ENCODE measurements around the gene JPH4. TPM values are rescaled to one million over a fixed set of nuclear protein-coding genes. Genes with fewer than 3 reads are reported as not detected.

JPH4 gene
- total and polyA plus RNA-seq, 2 donors (not counting 1 experiment from before 2014, with no cell fraction given), result not detected

GRCh38 chr14:23522643-23523198, 55.9 kb downstream of the JPH4 start:
- WGBS (ENCODE audit: insufficient coverage), result 94% methylated on average over 3 of the region's 9 CpGs
- Histone ChIP-seq H3K9ac (ENCODE audit: low read length) (no peak overlapping the region), H2AFZ (ENCODE audit: insufficient read depth, low read depth, low read length, poor library complexity, severe bottlenecking) (no peak overlapping the region), H3K27me3 (replicated peaks in 1 of 4; ENCODE audit: control extremely low read depth in 1 of 4, control insufficient read depth in 3 of 4, insufficient read depth in 4 of 4, low read length in 3 of 4) (no peaks in the 10 kb centered on the region), H3K36me3 (replicated peaks in 1 of 2; ENCODE audit: control extremely low read depth in 1 of 2, control insufficient read depth in 1 of 2, extremely low read depth in 1 of 2, insufficient read depth in 2 of 2, low read length in 1 of 2) (no peaks in the 10 kb centered on the region), H3K4me3 (ENCODE audit: control extremely low read depth in 1 of 5, extremely low read depth in 1 of 5, insufficient read depth in 1 of 5, low read depth in 2 of 5, low read length in 4 of 5) (no peak overlapping the region), H3K4me2 (replicated peaks; ENCODE audit: low read depth, low read length, poor library complexity, severe bottlenecking) (no peak overlapping the region), H3K4me1 (ENCODE audit: control insufficient read depth in 2 of 2, insufficient read depth in 2 of 2, low read length in 2 of 2) (no peaks in the 10 kb centered on the region), H3K9me3 (ENCODE audit: control extremely low read depth in 1 of 3, control insufficient read depth in 2 of 3, insufficient read depth in 1 of 3, low read length in 2 of 3) (no peaks in the 10 kb centered on the region), H4K20me1 (ENCODE audit: control insufficient read depth, insufficient read depth, low read length, poor library complexity, severe bottlenecking) (no peaks in the 10 kb centered on the region), H3K27ac (ENCODE audit: low read length in 2 of 2) (no peak overlapping the region), H3K79me2 (ENCODE audit: control insufficient read depth, insufficient read depth, low read length) (no peaks in the 10 kb centered on the region)
- H3K27me3 Mint-ChIP-seq, result no peaks in the 10 kb centered on the region
- H3K9me3 Mint-ChIP-seq (ENCODE audit: insufficient read depth), result no peaks in the 10 kb centered on the region
- H3K4me1 Mint-ChIP-seq, result no peaks in the 10 kb centered on the region
- no peak overlapping the region for H3K27ac Mint-ChIP-seq
- TF ChIP-seq EZH2 (IDR thresholded peaks at IDR 0.05; ENCODE audit: borderline replicate concordance, insufficient read depth, low read depth, low read length, poor library complexity, severe bottlenecking), result no peak
- TF ChIP-seq, protein P1, sequence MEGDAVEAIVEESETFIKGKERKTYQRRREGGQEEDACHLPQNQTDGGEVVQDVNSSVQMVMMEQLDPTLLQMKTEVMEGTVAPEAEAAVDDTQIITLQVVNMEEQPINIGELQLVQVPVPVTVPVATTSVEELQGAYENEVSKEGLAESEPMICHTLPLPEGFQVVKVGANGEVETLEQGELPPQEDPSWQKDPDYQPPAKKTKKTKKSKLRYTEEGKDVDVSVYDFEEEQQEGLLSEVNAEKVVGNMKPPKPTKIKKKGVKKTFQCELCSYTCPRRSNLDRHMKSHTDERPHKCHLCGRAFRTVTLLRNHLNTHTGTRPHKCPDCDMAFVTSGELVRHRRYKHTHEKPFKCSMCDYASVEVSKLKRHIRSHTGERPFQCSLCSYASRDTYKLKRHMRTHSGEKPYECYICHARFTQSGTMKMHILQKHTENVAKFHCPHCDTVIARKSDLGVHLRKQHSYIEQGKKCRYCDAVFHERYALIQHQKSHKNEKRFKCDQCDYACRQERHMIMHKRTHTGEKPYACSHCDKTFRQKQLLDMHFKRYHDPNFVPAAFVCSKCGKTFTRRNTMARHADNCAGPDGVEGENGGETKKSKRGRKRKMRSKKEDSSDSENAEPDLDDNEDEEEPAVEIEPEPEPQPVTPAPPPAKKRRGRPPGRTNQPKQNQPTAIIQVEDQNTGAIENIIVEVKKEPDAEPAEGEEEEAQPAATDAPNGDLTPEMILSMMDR (IDR thresholded peaks at IDR 0.05), result no peak
- CTCF ChIA-PET, result interaction anchor here (1.1 kb wide), 1 partner anchor 8 kb away, joined by 3 read pairs; no protein-coding TSS in a partner anchor
- intact Hi-C loops (cut with micrococcal nuclease), result no loop called here
- POLR2A ChIA-PET, result no interaction called here
- H3K4me3 Mint-ChIP-seq, result no peak overlapping the region
- ATAC-seq (ENCODE audit: low read depth) (no peak), DNase-seq (no peak)

- Mint-ChIP-seq H3K27me3 (no peaks in the 10 kb centered on the region), H3K4me1 (no peaks in the 10 kb centered on the region), H3K27ac (no peak overlapping the region), H3K4me3 (no peak overlapping the region), H3K9me3 (ENCODE audit: insufficient read depth) (no peaks in the 10 kb centered on the region)
- Histone ChIP-seq H3K9me3 (ENCODE audit: control extremely low read depth in 1 of 3, control insufficient read depth in 2 of 3, insufficient read depth in 1 of 3, low read length in 2 of 3) (no peaks in the 10 kb centered on the region), H3K4me2 (replicated peaks; ENCODE audit: low read depth, low read length, poor library complexity, severe bottlenecking) (no peak overlapping the region), H4K20me1 (ENCODE audit: control insufficient read depth, insufficient read depth, low read length, poor library complexity, severe bottlenecking) (no peaks in the 10 kb centered on the region), H2AFZ (ENCODE audit: insufficient read depth, low read depth, low read length, poor library complexity, severe bottlenecking) (no peak overlapping the region), H3K9ac (ENCODE audit: low read length) (no peak overlapping the region), H3K4me1 (ENCODE audit: control insufficient read depth in 2 of 2, insufficient read depth in 2 of 2, low read length in 2 of 2) (no peaks in the 10 kb centered on the region), H3K79me2 (ENCODE audit: control insufficient read depth, insufficient read depth, low read length) (no peaks in the 10 kb centered on the region), H3K27me3 (replicated peaks in 1 of 4; ENCODE audit: control extremely low read depth in 1 of 4, control insufficient read depth in 3 of 4, insufficient read depth in 4 of 4, low read length in 3 of 4) (no peaks in the 10 kb centered on the region), H3K27ac (ENCODE audit: low read length in 2 of 2) (no peak overlapping the region), H3K4me3 (ENCODE audit: control extremely low read depth in 1 of 5, extremely low read depth in 1 of 5, insufficient read depth in 1 of 5, low read depth in 2 of 5, low read length in 4 of 5) (no peak overlapping the region), H3K36me3 (replicated peaks in 1 of 2; ENCODE audit: control extremely low read depth in 1 of 2, control insufficient read depth in 1 of 2, extremely low read depth in 1 of 2, insufficient read depth in 2 of 2, low read length in 1 of 2) (no peaks in the 10 kb centered on the region)
- no peak for ATAC-seq (ENCODE audit: low read depth)
- no peak for DNase-seq
- ChIA-PET POLR2A (no interaction called here), CTCF (interaction anchor here (1.1 kb wide), 1 partner anchor 9 kb away, joined by 3 read pairs; no protein-coding TSS in a partner anchor)
- TF ChIP-seq EZH2 (IDR thresholded peaks at IDR 0.05; ENCODE audit: borderline replicate concordance, insufficient read depth, low read depth, low read length, poor library complexity, severe bottlenecking), result no peak
- TF ChIP-seq, protein P1 (IDR thresholded peaks at IDR 0.05), result no peak
- intact Hi-C loops (cut with micrococcal nuclease), result no loop called here
- 74% methylated on average over 17 of the region's 20 CpGs for WGBS (ENCODE audit: insufficient coverage)
These were observed 56.6 kb downstream of the JPH4 start for GRCh38 chr14:23521785-23522640.
